PFSK-1 (cell line): Measurements from ENCODE around the gene KRT23.

Experiments
- FOXP2 ChIP-seq: optimal IDR thresholded peaks from 2 replicates; pipeline ENCODE3; 2011; ENCODE audit warnings: borderline replicate concordance, control low read depth, inconsistent platforms; ENCODE audit not compliant: insufficient read depth; ENCODE audit errors: extremely low read length, extremely low read depth
- POLR2AphosphoS5 ChIP-seq: IDR thresholded peaks from 2 replicates; pipeline ENCODE4 v1.6.1; 2012; ENCODE audit warnings: low read depth, mild to moderate bottlenecking, control low read depth, low read length, moderate library complexity
- SIN3A ChIP-seq: IDR thresholded peaks from 2 replicates; pipeline ENCODE4 v1.6.1; 2012; ENCODE audit warnings: mild to moderate bottlenecking, low read length, moderate library complexity, borderline replicate concordance; ENCODE audit not compliant: insufficient read depth
- TAF1 ChIP-seq: IDR thresholded peaks from 2 replicates; pipeline ENCODE4 v1.6.1; 2012; ENCODE audit warnings: low read length, control low read depth, borderline replicate concordance; ENCODE audit not compliant: insufficient read depth
- TF ChIP-seq, protein P1 (sequence below), 2 experiments: IDR thresholded peaks; 2 replicates each; pipeline versions ENCODE4 v1.6.1 to v1.8.0; 2011 to 2012; ENCODE audit warnings: low read depth in 2 of 2, low read length in 2 of 2, control low read depth in 1 of 2, inconsistent platforms in 1 of 2, mild to moderate bottlenecking in 1 of 2, moderate library complexity in 1 of 2; ENCODE audit not compliant: insufficient read depth in 1 of 2

The KRT23 gene

DNA sequence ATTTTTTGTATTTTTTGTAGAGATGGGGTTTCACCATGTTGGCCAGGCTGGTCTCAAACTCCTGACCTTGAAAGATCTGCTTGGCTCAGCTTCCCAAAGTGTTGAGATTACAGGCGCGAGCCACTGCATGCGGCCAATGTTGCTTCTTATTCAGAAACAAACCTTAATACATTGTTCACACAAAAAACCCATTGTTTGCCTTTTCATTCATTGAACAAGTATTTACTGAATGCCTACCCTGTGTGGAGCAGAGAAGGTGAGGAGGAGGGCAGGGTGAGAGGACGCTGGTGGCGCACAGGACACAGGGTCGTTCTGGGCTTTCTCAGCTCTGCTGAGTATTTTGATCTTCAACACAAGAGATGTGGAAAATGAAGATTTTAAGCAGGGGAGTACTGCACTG lies 8.0 kb upstream of the KRT23 start:
- TF ChIP-seq SIN3A (no peak), FOXP2 (no peak), TAF1 (no peak), POLR2AphosphoS5 (no peak)
- TF ChIP-seq, protein P1, sequence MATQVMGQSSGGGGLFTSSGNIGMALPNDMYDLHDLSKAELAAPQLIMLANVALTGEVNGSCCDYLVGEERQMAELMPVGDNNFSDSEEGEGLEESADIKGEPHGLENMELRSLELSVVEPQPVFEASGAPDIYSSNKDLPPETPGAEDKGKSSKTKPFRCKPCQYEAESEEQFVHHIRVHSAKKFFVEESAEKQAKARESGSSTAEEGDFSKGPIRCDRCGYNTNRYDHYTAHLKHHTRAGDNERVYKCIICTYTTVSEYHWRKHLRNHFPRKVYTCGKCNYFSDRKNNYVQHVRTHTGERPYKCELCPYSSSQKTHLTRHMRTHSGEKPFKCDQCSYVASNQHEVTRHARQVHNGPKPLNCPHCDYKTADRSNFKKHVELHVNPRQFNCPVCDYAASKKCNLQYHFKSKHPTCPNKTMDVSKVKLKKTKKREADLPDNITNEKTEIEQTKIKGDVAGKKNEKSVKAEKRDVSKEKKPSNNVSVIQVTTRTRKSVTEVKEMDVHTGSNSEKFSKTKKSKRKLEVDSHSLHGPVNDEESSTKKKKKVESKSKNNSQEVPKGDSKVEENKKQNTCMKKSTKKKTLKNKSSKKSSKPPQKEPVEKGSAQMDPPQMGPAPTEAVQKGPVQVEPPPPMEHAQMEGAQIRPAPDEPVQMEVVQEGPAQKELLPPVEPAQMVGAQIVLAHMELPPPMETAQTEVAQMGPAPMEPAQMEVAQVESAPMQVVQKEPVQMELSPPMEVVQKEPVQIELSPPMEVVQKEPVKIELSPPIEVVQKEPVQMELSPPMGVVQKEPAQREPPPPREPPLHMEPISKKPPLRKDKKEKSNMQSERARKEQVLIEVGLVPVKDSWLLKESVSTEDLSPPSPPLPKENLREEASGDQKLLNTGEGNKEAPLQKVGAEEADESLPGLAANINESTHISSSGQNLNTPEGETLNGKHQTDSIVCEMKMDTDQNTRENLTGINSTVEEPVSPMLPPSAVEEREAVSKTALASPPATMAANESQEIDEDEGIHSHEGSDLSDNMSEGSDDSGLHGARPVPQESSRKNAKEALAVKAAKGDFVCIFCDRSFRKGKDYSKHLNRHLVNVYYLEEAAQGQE (IDR thresholded peaks at IDR 0.05; ENCODE audit: insufficient read depth in 1 of 2, low read depth in 2 of 2, low read length in 2 of 2): no peak

DNA sequence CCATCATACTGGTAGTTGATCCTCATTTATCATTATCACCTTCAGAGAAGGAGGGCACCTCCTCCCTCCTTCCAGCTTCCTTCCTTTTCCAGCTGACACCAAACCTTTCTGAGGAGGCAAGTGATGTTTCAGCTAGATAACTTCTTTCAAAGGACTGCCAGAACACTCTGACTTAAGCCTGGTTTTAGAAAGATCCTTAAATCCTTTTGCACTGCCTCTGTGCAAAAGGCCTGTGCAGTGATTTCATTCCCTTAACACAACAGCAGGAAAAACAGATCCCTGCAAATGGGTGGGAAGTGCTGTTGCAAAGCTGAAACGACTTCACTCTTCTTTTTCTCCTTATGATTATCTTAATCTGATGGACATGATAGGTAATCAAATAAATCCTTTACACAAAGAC lies 7.1 kb upstream of the KRT23 start:
- TF ChIP-seq SIN3A: no peak
- no peak for TF ChIP-seq POLR2AphosphoS5
- no peak for TF ChIP-seq TAF1
- TF ChIP-seq, protein P1 (IDR thresholded peaks at IDR 0.05; ENCODE audit: insufficient read depth in 1 of 2, low read depth in 2 of 2, low read length in 2 of 2): no peak
- no peak for TF ChIP-seq FOXP2

DNA sequence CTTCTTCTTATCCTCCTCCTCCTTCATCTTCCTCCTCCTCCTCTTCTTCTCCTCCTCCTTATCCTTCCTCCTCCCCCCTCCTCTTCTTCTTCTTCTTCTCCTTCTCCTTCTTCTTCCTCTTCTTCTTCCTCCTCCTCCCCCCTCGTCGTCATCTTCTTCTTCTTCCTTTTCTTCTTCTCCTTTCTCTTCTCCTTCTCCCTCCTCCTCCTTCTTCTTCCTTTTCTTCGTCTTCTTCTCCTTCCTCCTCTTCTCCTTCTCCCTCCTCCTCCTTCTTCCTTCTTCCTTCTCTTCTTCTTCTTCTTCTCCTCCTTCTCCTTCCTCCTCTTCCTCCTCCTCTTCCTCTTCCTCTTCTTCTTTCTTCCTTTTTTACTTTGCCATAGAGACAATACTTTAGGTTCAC lies 5.1 kb upstream of the KRT23 start:
- TF ChIP-seq POLR2AphosphoS5 (no peak), SIN3A (no peak), TAF1 (no peak), FOXP2 (no peak)
- TF ChIP-seq, protein P1 (IDR thresholded peaks at IDR 0.05; ENCODE audit: insufficient read depth in 1 of 2, low read depth in 2 of 2, low read length in 2 of 2): no peak

DNA sequence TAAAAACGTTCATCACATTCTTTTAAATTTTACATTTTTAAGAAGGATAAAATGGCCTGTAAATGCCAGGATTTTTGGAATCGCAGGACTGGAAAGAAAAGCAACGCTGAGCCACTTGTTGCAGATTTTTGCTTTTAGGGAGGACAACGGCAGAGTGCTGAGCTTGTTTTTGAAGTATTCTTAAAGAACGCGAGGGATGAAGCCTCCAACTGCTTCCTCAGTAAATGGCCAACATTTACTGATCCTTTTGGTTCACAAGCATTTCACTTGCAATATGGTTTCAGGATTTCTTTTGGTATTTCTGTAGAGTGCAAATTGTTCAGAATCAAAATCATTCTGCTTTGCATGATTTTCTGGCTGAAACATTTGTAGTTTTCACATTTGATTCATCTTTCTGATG lies 2.8 kb upstream of the KRT23 start:
- TF ChIP-seq, protein P1 (IDR thresholded peaks at IDR 0.05; ENCODE audit: insufficient read depth in 1 of 2, low read depth in 2 of 2, low read length in 2 of 2): no peak
- TF ChIP-seq POLR2AphosphoS5 (no peak), TAF1 (no peak), FOXP2 (no peak), SIN3A (no peak)

DNA sequence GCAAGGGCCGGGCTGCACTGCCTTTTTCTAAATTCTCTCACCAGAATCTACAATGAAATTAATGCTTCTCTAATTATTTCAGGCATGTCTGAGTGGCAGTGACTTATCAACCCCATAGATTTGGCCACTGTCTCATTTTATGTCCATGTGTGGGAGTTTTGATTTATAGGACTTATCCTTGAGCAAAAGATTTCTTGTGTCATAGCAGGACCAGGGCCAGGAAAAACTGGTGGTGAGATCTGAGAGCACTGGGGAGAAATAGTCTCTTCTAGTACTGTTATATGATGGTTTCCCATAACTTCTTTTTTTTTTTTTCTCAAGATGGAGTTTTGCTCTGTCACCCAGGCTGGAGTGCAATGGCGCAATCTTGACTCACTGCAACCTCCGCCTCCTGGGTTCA lies 1.5 kb upstream of the KRT23 start:
- TF ChIP-seq POLR2AphosphoS5: no peak
- TF ChIP-seq, protein P1 (IDR thresholded peaks at IDR 0.05; ENCODE audit: insufficient read depth in 1 of 2, low read depth in 2 of 2, low read length in 2 of 2): no peak
- TF ChIP-seq SIN3A: no peak
- no peak for TF ChIP-seq TAF1
- TF ChIP-seq FOXP2: no peak
